Tibial nerve (tissue), 3 donors: ENCODE measurements around the gene OR2T27.

Experiments used
- CTCF ChIP-seq, 5 experiments: fragments of 200-600 bp in 3 of 5; fragments of 450-650 bp in 2 of 5; sonication (generic) in 3 of 5; IDR thresholded peaks; one replicate each; pipeline ENCODE4 v1.5.1; 2016 to 2019; ENCODE audit warnings: antibody characterized with exemption in 5 of 5, mild to moderate bottlenecking in 3 of 5, moderate library complexity in 2 of 5
- POLR2A ChIP-seq, 2 donors: fragments of 450-650 bp; IDR thresholded peaks; one replicate each; pipeline ENCODE4 v1.6.1; 2017; ENCODE audit warnings: antibody characterized with exemption in 2 of 2, mild to moderate bottlenecking in 2 of 2, moderate library complexity in 2 of 2

DNA sequence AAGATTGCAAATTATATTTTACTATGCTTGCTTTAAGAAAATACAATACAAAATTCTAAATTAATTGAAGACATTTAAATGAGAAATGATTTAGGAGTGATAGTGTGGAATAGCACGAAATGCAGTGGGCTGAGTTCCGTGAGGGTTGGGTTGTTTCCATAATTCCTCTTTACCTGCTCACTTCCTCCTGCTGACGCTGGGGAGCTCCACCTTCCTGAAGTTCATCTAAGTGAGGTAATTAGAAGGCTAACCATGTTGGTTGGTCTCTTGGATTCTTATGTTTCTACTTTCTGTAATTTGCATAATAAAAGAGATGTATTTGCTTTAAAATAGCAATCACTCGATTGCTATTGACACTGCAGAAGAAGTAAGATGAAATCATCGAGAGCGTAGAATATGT is 42.6 kb upstream of the OR2T27 start:
- TF ChIP-seq CTCF (IDR thresholded peaks at IDR 0.05): no peak
- TF ChIP-seq POLR2A (IDR thresholded peaks at IDR 0.05): no peak
